ENCODE measurements around the gene GALNT13. TPM values are rescaled to one million over a fixed set of nuclear protein-coding genes. Genes with fewer than 3 reads are reported as not detected.

The GALNT13 gene
- total and polyA plus RNA-seq, 2 donors (not counting 1 experiment from before 2014, with no cell fraction given) = not detected

DNA sequence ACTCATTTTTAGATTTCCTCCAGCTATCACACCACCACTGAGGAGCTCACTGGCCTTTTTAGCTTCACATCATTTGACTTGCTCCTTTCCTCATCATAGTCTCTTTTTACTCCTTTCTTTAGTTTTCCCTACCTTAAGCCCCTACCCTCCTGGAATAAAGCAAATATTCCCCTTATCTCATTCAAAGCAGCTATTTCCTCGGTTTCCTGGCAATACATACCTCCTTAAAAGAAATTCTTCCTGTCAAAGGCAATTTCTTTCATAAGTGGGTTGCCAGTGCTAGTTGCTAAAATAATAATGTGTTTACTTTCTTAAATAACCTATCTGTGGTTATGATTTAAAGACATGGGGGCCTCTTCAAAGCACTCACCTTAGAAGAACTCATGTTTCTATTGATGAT is 359.3 kb downstream of the GALNT13 start:
- CTCF ChIA-PET = no interaction called here
- no peaks in the 10 kb centered on the region for H4K20me1 ChIP-seq (ENCODE audit: control insufficient read depth, insufficient read depth, low read length, poor library complexity, severe bottlenecking)
- H3K79me2 ChIP-seq (ENCODE audit: control insufficient read depth, insufficient read depth, low read length) = no peaks in the 10 kb centered on the region
- WGBS (ENCODE audit: insufficient coverage) = no CpG with 5 or more reads among the region's 1 CpG
- no peaks in the 10 kb centered on the region for H3K4me1 ChIP-seq (ENCODE audit: control insufficient read depth in 2 of 2, insufficient read depth in 2 of 2, low read length in 2 of 2)
- no peak overlapping the region for H3K4me3 Mint-ChIP-seq
- POLR2A ChIA-PET = no interaction called here
- no peaks in the 10 kb centered on the region for H3K4me1 Mint-ChIP-seq
- no peak overlapping the region for H2AFZ ChIP-seq (ENCODE audit: insufficient read depth, low read depth, low read length, poor library complexity, severe bottlenecking)
- no peaks in the 10 kb centered on the region for H3K27me3 Mint-ChIP-seq
- ATAC-seq (ENCODE audit: low read depth) = no peak
- H3K4me3 ChIP-seq (ENCODE audit: control extremely low read depth in 1 of 5, extremely low read depth in 1 of 5, insufficient read depth in 1 of 5, low read depth in 2 of 5, low read length in 4 of 5) = no peak overlapping the region
- H3K27ac Mint-ChIP-seq = no peak overlapping the region
- intact Hi-C loops (cut with micrococcal nuclease) = no loop called here
- H3K27ac ChIP-seq (ENCODE audit: low read length in 2 of 2) = no peak overlapping the region
- TF ChIP-seq, protein P1, sequence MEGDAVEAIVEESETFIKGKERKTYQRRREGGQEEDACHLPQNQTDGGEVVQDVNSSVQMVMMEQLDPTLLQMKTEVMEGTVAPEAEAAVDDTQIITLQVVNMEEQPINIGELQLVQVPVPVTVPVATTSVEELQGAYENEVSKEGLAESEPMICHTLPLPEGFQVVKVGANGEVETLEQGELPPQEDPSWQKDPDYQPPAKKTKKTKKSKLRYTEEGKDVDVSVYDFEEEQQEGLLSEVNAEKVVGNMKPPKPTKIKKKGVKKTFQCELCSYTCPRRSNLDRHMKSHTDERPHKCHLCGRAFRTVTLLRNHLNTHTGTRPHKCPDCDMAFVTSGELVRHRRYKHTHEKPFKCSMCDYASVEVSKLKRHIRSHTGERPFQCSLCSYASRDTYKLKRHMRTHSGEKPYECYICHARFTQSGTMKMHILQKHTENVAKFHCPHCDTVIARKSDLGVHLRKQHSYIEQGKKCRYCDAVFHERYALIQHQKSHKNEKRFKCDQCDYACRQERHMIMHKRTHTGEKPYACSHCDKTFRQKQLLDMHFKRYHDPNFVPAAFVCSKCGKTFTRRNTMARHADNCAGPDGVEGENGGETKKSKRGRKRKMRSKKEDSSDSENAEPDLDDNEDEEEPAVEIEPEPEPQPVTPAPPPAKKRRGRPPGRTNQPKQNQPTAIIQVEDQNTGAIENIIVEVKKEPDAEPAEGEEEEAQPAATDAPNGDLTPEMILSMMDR (IDR thresholded peaks at IDR 0.05) = no peak
- no peak for TF ChIP-seq EZH2 (IDR thresholded peaks at IDR 0.05; ENCODE audit: borderline replicate concordance, insufficient read depth, low read depth, low read length, poor library complexity, severe bottlenecking)
- no peak overlapping the region for H3K4me2 ChIP-seq (replicated peaks; ENCODE audit: low read depth, low read length, poor library complexity, severe bottlenecking)
- H3K27me3 ChIP-seq (replicated peaks in 1 of 4; ENCODE audit: control extremely low read depth in 1 of 4, control insufficient read depth in 3 of 4, insufficient read depth in 4 of 4, low read length in 3 of 4) = no peaks in the 10 kb centered on the region
- H3K9me3 Mint-ChIP-seq (ENCODE audit: insufficient read depth) = no peaks in the 10 kb centered on the region
- no peak overlapping the region for H3K9ac ChIP-seq (ENCODE audit: low read length)
- no peak for DNase-seq
- H3K9me3 ChIP-seq (ENCODE audit: control extremely low read depth in 1 of 3, control insufficient read depth in 2 of 3, insufficient read depth in 1 of 3, low read length in 2 of 3) = no peaks in the 10 kb centered on the region
- H3K36me3 ChIP-seq (replicated peaks in 1 of 2; ENCODE audit: control extremely low read depth in 1 of 2, control insufficient read depth in 1 of 2, extremely low read depth in 1 of 2, insufficient read depth in 2 of 2, low read length in 1 of 2) = no peaks in the 10 kb centered on the region

GRCh38 chr2:154233231-154233630 is 361.5 kb downstream of the GALNT13 start:
- H3K27ac Mint-ChIP-seq = no peak overlapping the region
- Histone ChIP-seq H3K4me2 (replicated peaks; ENCODE audit: low read depth, low read length, poor library complexity, severe bottlenecking) (no peak overlapping the region), H3K27me3 (replicated peaks in 1 of 4; ENCODE audit: control extremely low read depth in 1 of 4, control insufficient read depth in 3 of 4, insufficient read depth in 4 of 4, low read length in 3 of 4) (no peaks in the 10 kb centered on the region), H3K36me3 (replicated peaks in 1 of 2; ENCODE audit: control extremely low read depth in 1 of 2, control insufficient read depth in 1 of 2, extremely low read depth in 1 of 2, insufficient read depth in 2 of 2, low read length in 1 of 2) (no peaks in the 10 kb centered on the region), H3K4me1 (ENCODE audit: control insufficient read depth in 2 of 2, insufficient read depth in 2 of 2, low read length in 2 of 2) (no peaks in the 10 kb centered on the region), H4K20me1 (ENCODE audit: control insufficient read depth, insufficient read depth, low read length, poor library complexity, severe bottlenecking) (no peaks in the 10 kb centered on the region), H3K4me3 (ENCODE audit: control extremely low read depth in 1 of 5, extremely low read depth in 1 of 5, insufficient read depth in 1 of 5, low read depth in 2 of 5, low read length in 4 of 5) (no peak overlapping the region), H3K27ac (ENCODE audit: low read length in 2 of 2) (no peak overlapping the region), H3K79me2 (ENCODE audit: control insufficient read depth, insufficient read depth, low read length) (no peaks in the 10 kb centered on the region), H3K9me3 (ENCODE audit: control extremely low read depth in 1 of 3, control insufficient read depth in 2 of 3, insufficient read depth in 1 of 3, low read length in 2 of 3) (no peaks in the 10 kb centered on the region), H2AFZ (ENCODE audit: insufficient read depth, low read depth, low read length, poor library complexity, severe bottlenecking) (no peak overlapping the region), H3K9ac (ENCODE audit: low read length) (no peak overlapping the region)
- POLR2A ChIA-PET = no interaction called here
- no peak for DNase-seq
- TF ChIP-seq EZH2 (IDR thresholded peaks at IDR 0.05; ENCODE audit: borderline replicate concordance, insufficient read depth, low read depth, low read length, poor library complexity, severe bottlenecking) = no peak
- TF ChIP-seq, protein P1 (IDR thresholded peaks at IDR 0.05) = no peak
- 80% methylated on average over 1 of the region's 2 CpGs for WGBS (ENCODE audit: insufficient coverage)
- H3K9me3 Mint-ChIP-seq (ENCODE audit: insufficient read depth) = no peaks in the 10 kb centered on the region
- H3K4me1 Mint-ChIP-seq = no peaks in the 10 kb centered on the region
- H3K27me3 Mint-ChIP-seq = no peaks in the 10 kb centered on the region
- no peak for ATAC-seq (ENCODE audit: low read depth)
- intact Hi-C loops (cut with micrococcal nuclease) = no loop called here
- H3K4me3 Mint-ChIP-seq = no peak overlapping the region
- CTCF ChIA-PET = no interaction called here
